ENCODE measurements around the gene TTF1.
A peak's percentile ranks its signal among the peaks of the same experiment; 100 is the strongest.

Gene TTF1, protein sequence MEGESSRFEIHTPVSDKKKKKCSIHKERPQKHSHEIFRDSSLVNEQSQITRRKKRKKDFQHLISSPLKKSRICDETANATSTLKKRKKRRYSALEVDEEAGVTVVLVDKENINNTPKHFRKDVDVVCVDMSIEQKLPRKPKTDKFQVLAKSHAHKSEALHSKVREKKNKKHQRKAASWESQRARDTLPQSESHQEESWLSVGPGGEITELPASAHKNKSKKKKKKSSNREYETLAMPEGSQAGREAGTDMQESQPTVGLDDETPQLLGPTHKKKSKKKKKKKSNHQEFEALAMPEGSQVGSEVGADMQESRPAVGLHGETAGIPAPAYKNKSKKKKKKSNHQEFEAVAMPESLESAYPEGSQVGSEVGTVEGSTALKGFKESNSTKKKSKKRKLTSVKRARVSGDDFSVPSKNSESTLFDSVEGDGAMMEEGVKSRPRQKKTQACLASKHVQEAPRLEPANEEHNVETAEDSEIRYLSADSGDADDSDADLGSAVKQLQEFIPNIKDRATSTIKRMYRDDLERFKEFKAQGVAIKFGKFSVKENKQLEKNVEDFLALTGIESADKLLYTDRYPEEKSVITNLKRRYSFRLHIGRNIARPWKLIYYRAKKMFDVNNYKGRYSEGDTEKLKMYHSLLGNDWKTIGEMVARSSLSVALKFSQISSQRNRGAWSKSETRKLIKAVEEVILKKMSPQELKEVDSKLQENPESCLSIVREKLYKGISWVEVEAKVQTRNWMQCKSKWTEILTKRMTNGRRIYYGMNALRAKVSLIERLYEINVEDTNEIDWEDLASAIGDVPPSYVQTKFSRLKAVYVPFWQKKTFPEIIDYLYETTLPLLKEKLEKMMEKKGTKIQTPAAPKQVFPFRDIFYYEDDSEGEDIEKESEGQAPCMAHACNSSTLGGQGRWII

DNA sequence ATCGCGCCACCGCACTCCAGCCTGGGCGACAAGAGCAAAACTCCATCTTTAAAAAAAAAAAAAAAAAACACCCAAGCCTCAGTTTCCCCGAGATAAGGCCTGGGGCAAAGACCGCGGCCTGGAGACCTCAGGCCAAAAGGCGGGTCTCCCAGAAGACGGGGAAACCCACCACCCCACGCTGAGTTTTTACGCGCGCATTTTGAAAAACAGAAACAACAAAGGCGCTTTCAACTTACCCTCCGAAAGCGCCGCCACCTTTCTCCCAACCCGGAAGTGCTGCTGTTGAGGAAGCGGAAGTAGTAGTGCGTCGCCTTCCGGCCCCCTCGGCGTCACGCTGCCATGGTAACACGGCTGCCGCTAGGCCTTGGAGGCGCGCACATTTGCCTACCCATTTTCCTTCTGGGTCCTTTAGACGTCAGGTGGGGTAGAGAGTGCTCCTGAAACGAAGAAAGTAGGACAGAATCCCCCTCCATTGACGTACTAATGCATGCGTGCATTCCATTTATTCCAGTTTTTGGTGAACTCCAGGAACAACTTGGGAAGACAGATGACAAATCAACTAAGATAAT is at the start of gene TTF1:
Gene TTF1 (minus strand): TSS at position 287 of the 569 bp plus-strand sequence. CDS start 4,019 bp downstream, outside the sequence.
- TF ChIP-seq, protein P1, sequence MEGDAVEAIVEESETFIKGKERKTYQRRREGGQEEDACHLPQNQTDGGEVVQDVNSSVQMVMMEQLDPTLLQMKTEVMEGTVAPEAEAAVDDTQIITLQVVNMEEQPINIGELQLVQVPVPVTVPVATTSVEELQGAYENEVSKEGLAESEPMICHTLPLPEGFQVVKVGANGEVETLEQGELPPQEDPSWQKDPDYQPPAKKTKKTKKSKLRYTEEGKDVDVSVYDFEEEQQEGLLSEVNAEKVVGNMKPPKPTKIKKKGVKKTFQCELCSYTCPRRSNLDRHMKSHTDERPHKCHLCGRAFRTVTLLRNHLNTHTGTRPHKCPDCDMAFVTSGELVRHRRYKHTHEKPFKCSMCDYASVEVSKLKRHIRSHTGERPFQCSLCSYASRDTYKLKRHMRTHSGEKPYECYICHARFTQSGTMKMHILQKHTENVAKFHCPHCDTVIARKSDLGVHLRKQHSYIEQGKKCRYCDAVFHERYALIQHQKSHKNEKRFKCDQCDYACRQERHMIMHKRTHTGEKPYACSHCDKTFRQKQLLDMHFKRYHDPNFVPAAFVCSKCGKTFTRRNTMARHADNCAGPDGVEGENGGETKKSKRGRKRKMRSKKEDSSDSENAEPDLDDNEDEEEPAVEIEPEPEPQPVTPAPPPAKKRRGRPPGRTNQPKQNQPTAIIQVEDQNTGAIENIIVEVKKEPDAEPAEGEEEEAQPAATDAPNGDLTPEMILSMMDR (conservative IDR thresholded peaks at IDR 0.05; ENCODE audit: low read depth) = no peak
- POLR2A ChIA-PET (ENCODE audit: low non-redundant PET) = no interaction called here
- peak; percentile 98 for DNase-seq (ENCODE audit: low spot score)

DNA sequence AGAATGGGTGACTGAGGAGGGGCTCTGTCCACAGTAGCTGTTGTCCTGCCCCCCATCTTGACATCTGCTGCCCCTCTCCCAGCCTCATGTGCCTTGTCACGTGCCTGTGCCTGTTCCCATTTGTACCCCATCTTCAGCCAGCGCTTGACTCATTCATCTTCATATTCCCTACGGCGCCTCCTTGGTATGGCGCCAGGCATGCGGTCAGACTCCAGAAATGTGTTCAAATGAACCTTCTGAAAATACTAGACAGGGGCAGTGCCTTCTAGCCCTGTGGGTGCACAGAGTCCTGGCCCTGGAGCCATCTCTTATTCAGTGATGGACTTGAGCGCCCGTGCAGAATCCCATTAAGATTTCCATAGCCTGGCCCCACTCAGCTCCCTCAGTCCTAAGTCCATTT is 49.6 kb upstream of the TTF1 start:
- CTCF ChIA-PET = interaction anchor here (0.9 kb wide), 1 partner anchor 11 kb away, joined by 3 read pairs; no protein-coding TSS in a partner anchor
- POLR2A ChIA-PET (ENCODE audit: low non-redundant PET) = interaction anchor here (0.7 kb wide), 1 partner anchor 10 kb away, joined by 4 read pairs; no protein-coding TSS in a partner anchor
- DNase-seq (ENCODE audit: low spot score) = no peak
- no peak overlapping the region for H3K27ac ChIP-seq
- TF ChIP-seq, protein P1 (conservative IDR thresholded peaks at IDR 0.05; ENCODE audit: low read depth) = no peak

More for the DNA sequence above, at the start of gene TTF1:
- CTCF ChIA-PET = no interaction called here
- peak within 1 kb of the TSS; percentile 47 for H3K27ac ChIP-seq

DNA sequence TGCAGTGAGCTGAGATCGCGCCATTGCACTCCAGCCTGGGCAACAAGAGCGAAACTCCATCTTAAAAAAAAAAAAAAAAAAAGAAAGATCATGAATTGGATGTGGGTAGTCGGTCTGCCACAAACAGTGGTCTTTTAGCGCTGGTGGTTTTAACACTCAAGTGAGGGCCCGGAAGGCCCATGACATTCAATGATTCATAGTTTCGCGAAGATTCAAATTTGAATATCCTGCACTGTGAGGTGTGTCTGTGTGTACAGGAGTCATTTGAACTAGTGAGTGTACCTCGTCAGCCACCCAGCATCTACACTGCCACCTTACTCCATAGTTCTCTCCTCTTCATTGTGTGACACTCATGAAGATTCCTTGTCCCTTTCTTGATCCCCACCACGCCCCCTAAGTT is 44.6 kb upstream of the TTF1 start:
- TF ChIP-seq, protein P1 (conservative IDR thresholded peaks at IDR 0.05; ENCODE audit: low read depth) = no peak
- no peak for DNase-seq (ENCODE audit: low spot score)
- POLR2A ChIA-PET (ENCODE audit: low non-redundant PET) = no interaction called here
- CTCF ChIA-PET = interaction anchor here (0.6 kb wide), 1 partner anchor 125 kb away, joined by 3 read pairs; no protein-coding TSS in a partner anchor
- H3K27ac ChIP-seq = no peak overlapping the region

DNA sequence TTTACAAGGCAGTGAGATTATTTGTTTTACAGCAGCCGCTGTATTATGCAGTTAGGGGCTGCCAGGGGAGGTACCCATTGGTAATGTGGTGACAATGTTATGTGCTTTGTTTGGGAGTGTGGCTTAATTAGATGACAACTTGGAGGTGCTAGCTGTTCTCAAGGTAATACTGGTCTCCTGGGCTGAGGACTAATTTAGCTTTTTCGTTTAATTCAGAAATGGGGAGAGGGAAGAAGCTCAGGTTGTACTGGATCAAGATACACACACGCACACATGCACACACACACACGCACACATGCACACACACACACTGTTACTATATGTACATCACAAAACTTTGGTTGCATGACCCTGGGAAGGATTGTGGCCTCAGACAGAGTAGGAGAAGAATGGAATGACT is 41.3 kb upstream of the TTF1 start:
- POLR2A ChIA-PET (ENCODE audit: low non-redundant PET) = no interaction called here
- H3K27ac ChIP-seq = no peak overlapping the region
- CTCF ChIA-PET = interaction anchor here (0.5 kb wide), 1 partner anchor 9 kb away, joined by 7 read pairs; no protein-coding TSS in a partner anchor
- no peak for DNase-seq (ENCODE audit: low spot score)
- TF ChIP-seq, protein P1 (conservative IDR thresholded peaks at IDR 0.05; ENCODE audit: low read depth) = no peak

DNA sequence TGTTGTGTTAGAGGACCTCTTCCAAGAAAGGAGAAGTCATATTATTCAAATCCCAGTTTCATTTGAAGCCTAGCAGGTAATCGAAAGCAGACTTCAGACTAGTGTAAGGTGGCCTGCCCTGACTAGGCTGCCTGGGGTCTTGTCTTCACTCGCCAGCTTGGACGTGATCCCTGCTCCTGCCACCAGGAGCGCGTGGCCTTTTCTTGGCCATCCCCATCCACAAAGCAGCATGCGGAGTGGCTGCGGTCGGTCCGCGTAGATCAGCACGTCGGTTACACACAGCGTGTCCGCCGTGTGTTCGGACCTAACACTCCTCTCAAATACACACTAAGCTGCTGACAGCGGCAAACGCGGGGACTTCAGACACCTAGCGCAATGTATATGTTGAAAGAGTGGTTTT is 40.7 kb upstream of the TTF1 start:
- ChIA-PET POLR2A (ENCODE audit: low non-redundant PET) (no interaction called here), CTCF (interaction anchor here (0.6 to 0.7 kb wide), 3 partner anchors 18 to 370 kb away, joined by 3 read pairs; no protein-coding TSS in a partner anchor)
- H3K27ac ChIP-seq = no peak overlapping the region
- TF ChIP-seq, protein P1 (conservative IDR thresholded peaks at IDR 0.05; ENCODE audit: low read depth) = no peak
- peak; percentile 26 for DNase-seq (ENCODE audit: low spot score)

DNA sequence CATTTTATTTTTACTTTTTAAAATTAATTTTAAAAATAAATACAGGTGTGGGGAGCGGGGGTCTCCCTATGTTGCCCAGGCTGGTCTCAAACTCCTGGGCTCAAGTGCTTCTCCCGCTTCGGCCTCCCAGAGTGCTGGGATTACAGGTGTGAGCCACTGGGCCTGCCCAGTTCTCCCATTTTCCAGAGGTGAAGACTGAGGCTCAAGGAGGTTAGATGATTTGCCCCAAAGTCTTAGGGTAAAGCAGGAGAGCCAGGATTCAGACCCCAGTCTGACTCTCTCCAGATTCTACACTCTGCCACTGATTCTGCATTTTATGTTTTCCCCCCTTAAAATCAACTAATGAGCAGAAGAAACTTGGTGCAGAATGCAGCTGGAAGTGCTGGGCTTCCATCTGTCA is 40.2 kb upstream of the TTF1 start:
- CTCF ChIA-PET = interaction anchor here (0.6 to 0.7 kb wide), 3 partner anchors 17 to 370 kb away, joined by 3 read pairs; no protein-coding TSS in a partner anchor
- DNase-seq (ENCODE audit: low spot score) = no peak
- H3K27ac ChIP-seq = no peak overlapping the region
- POLR2A ChIA-PET (ENCODE audit: low non-redundant PET) = no interaction called here
- TF ChIP-seq, protein P1 (conservative IDR thresholded peaks at IDR 0.05; ENCODE audit: low read depth) = no peak
